ENCODE results near the gene ASIC4. TPM values are rescaled to one million over a fixed set of nuclear protein-coding genes. Genes with fewer than 3 reads are reported as not detected.

The ASIC4 gene
- total RNA-seq (2021; fragmentation: NEBNext Ultra II Directional; extraction: Animal tissue kit (Norgen Biotek cat#: 25700)) (0.19 and 0.22 TPM in 2 replicates), polyA plus RNA-seq (2011; rRNA removed) (0.12 and 0.30 TPM in 2 replicates), polyA minus RNA-seq (2011; rRNA and poly(A)+ RNA removed) (0.12 and 0.22 TPM in 2 replicates)
- polyA plus RNA-seq (2011; cell fraction: cytosol; rRNA removed), result 0.18 TPM
- polyA plus RNA-seq (2011; cell fraction: nucleus; rRNA removed), result 0.96 TPM
- 0.11 to 0.42 TPM (median 0.36 TPM) in 3 of 4 replicates, not detected in the other for polyA plus RNA-seq (2012, experiment 1 of 2)
- polyA plus RNA-seq (2012, experiment 2 of 2), result 0.05 TPM
- 0.06 TPM for polyA plus RNA-seq (2013, experiment 1 of 2)
- polyA plus RNA-seq (2013, experiment 2 of 2), result 0.13 TPM
- polyA minus RNA-seq (2011; cell fraction: cytosol; rRNA and poly(A)+ RNA removed), result not detected
- polyA minus RNA-seq (2011; cell fraction: nucleus; rRNA and poly(A)+ RNA removed), result 0.50 TPM
- long read RNA-seq, experiment 1, result 0 reads
- long read RNA-seq, experiment 2, result 0 reads

DNA sequence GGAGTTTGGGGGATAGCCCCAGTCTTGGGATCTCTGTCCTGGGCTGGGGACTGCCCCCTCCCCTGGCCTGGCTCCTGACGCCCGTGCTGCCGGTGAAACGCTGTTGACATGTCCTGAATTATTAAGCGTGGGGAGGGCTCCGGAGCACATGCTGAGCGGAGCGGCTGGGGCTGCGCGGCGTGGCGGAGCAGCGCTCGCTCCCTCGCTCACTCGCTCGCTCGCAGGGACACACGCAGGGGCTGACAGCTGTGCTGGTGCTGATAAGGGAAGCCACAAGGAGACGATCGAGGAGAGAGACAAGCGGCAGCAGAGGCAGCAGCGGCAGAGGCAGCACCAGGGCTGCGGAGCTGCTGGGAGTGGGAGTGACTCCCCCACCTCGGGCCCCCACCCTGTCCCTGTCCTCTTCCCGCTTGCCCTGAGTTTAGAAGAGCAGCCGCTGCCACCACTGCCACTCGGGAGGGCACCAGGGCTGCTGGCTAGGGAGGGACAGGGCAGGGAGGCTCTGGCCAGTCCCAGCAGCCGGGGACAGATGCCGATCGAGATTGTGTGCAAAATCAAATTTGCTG lies at the start of gene ASIC4:
Gene ASIC4, plus strand, starts transcription at position 287 of the 566 bp plus-strand sequence. Its CDS starts 243 bp downstream, at position 530.
- Histone ChIP-seq H3K9me3 (ENCODE audit: insufficient read depth in 2 of 2, low read depth in 1 of 2, low read length in 1 of 2) (no peaks in the 10 kb centered on the region), H3K9ac (replicated peaks in 1 of 4; ENCODE audit: extremely low read depth in 1 of 4, low read depth in 3 of 4, low read length in 3 of 4) (no peak within 1 kb of the TSS), H3K4me1 (replicated peaks in 1 of 4; ENCODE audit: control insufficient read depth in 3 of 4, insufficient read depth in 4 of 4, low read length in 3 of 4) (peaks cover 4 to 44% (median 39%) of the 10 kb centered on the region in 4 experiments), H3K56ac (replicated peaks; ENCODE audit: insufficient read length, low read depth, low read length) (no peak within 1 kb of the TSS), H2BK12ac (ENCODE audit: low read depth, low read length) (peak within 1 kb of the TSS; percentile 75; the same call in 1 of the 2 replicates), H3K23me2 (ENCODE audit: low read depth, low read length) (peaks cover 9% of the 10 kb centered on the region), H2BK20ac (ENCODE audit: low read length) (no peak within 1 kb of the TSS), H3K79me2 (ENCODE audit: control insufficient read depth in 1 of 2, insufficient read depth in 2 of 2, low read length in 2 of 2) (no peaks in the 10 kb centered on the region), H2BK120ac (replicated peaks; ENCODE audit: low read depth, low read length) (no peak within 1 kb of the TSS), H4K91ac (replicated peaks; ENCODE audit: insufficient read length, low read length) (no peak within 1 kb of the TSS), H3K27me3 (replicated peaks in 1 of 4; ENCODE audit: control insufficient read depth in 3 of 4, extremely low read depth in 1 of 4, insufficient read depth in 3 of 4, low read length in 3 of 4) (peaks cover 2 to 53% (median 46%) of the 10 kb centered on the region in 4 experiments), H3K23ac (ENCODE audit: insufficient read length) (no peak within 1 kb of the TSS), H2BK15ac (ENCODE audit: low read length) (peak within 1 kb of the TSS; percentile 81), H2AK5ac (ENCODE audit: low read depth, low read length) (no peak within 1 kb of the TSS), H2BK5ac (ENCODE audit: low read depth, low read length) (no peak within 1 kb of the TSS), H4K5ac (ENCODE audit: insufficient read length, low read depth, low read length) (no peak within 1 kb of the TSS), H4K20me1 (replicated peaks in 1 of 2; ENCODE audit: control insufficient read depth in 1 of 2, insufficient read depth in 2 of 2, low read length in 2 of 2) (peaks cover 2 to 5% of the 10 kb centered on the region in 2 experiments), H4K8ac (ENCODE audit: extremely low read depth, insufficient read depth, low read length) (no peak within 1 kb of the TSS; the same call in 1 of the 2 replicates), H3K4me2 (ENCODE audit: insufficient read depth in 1 of 2, low read depth in 2 of 2, low read length in 2 of 2) (peak within 1 kb of the TSS; percentile 40 to 58; a peak in 3 of 4 replicates), H3K36me3 (ENCODE audit: control insufficient read depth in 2 of 4, insufficient read depth in 4 of 4, low read length in 3 of 4) (no peaks in the 10 kb centered on the region), H3K27ac (ENCODE audit: low read depth, low read length) (no peak within 1 kb of the TSS), H2AFZ (ENCODE audit: low read length) (no peak within 1 kb of the TSS), H3K14ac (ENCODE audit: insufficient read length) (no peak within 1 kb of the TSS), H3K4ac (replicated peaks; ENCODE audit: insufficient read length, low read depth, low read length) (no peak within 1 kb of the TSS), H3K18ac (ENCODE audit: extremely low read depth, low read length) (peak within 1 kb of the TSS; percentile 19), H3K4me3 (ENCODE audit: extremely low read depth in 1 of 4, insufficient read depth in 2 of 4, low read depth in 3 of 4, low read length in 4 of 4) (peak within 1 kb of the TSS in 3 of 4 experiments; percentile 7 to 22 (median 15); a peak in 2 of 8 replicates), H3K79me1 (ENCODE audit: low read depth, low read length) (no peaks in the 10 kb centered on the region)
- DNase-seq (ENCODE audit: low read depth in 1 of 2, low spot score in 2 of 2), result no peak
- POLR2A ChIA-PET (ENCODE audit: partially characterized antibody), result interaction anchor here (11.0 kb wide), 1 partner anchor 23 kb away, joined by 216 read pairs; the partner anchor contains the start of gene GMPPA
- FAIRE-seq, result no peak
- CTCF ChIA-PET (ENCODE audit: partially characterized antibody), result interaction anchor here (0.8 to 113.1 kb wide), 11 partner anchors 8 to 191 kb away, joined by 3 to 7248 read pairs (median 3); partner anchors contain the start of genes CHPF, DES, GMPPA and SPEG
- WGBS, 2 experiments (ENCODE audit: extremely low coverage in 1 of 2, insufficient coverage in 1 of 2, insufficient read length in 1 of 2, insufficient replicate concordance in 2 of 2, low coverage in 1 of 2, low lambda C conversion rate in 2 of 2, missing lambda C conversion rate in 1 of 2), result 31% methylated on average over 30 of the region's 31 CpGs; no CpG with 5 or more reads in 1 of the 2 experiments
- no peak; the same call in 1 of the 2 replicates for TF ChIP-seq TBP (IDR thresholded peaks at IDR 0.05; ENCODE audit: low read depth, low read length)
- TF ChIP-seq CHD2 (IDR thresholded peaks at IDR 0.05; ENCODE audit: low read length), result no peak
- no peak for TF ChIP-seq KDM1A (IDR thresholded peaks at IDR 0.05; ENCODE audit: borderline replicate concordance, low read length)
- peak; percentile 35; the same call in 1 of the 2 replicates for TF ChIP-seq SUZ12 (IDR thresholded peaks at IDR 0.05; ENCODE audit: low read length)
- no peak for TF ChIP-seq JUN (IDR thresholded peaks at IDR 0.05; ENCODE audit: low read depth, low read length)
- TF ChIP-seq RAD21 (IDR thresholded peaks at IDR 0.05 in 1 of 2, conservative IDR thresholded peaks at IDR 0.05 in 1 of 2; ENCODE audit: low read depth in 2 of 2, low read length in 2 of 2), result no peak
